ENCODE results near the gene FTO.

GRCh38 chr16:53781023-53781605, 77.2 kb downstream of the FTO start:
- no peak for TF ChIP-seq CTCF (conservative IDR thresholded peaks at IDR 0.05)
- no peak for TF ChIP-seq ZFX (IDR thresholded peaks at IDR 0.05)
